HG03571 (cell line): ENCODE measurements around the gene PPCDC.
"Not testable (repeated sequence)": the region's sequence is repeated elsewhere in the genome, so short reads cannot be mapped to it uniquely, and the experiment has no call there.

Source experiments
- ATAC-seq: cut with Tn5 transposase; IDR thresholded peaks from one replicate; pipeline ENCODE4 v1.9.1; 2021; ENCODE audit not compliant: unreplicated experiment

The PPCDC gene

GRCh38 chr15:75065851-75066509 is 42.6 kb downstream of the PPCDC start:
- no peak for ATAC-seq

- no peak for ATAC-seq
Observed at GRCh38 chr15:75067123-75067830, 43.9 kb downstream of the PPCDC start.

- no peak for ATAC-seq
Observed at GRCh38 chr15:75068748-75069147, 45.4 kb downstream of the PPCDC start.

- peak; percentile 62 for ATAC-seq
Observed at GRCh38 chr15:75069301-75069925, 46.0 kb downstream of the PPCDC start.

GRCh38 chr15:75070674-75071073 is 47.3 kb downstream of the PPCDC start:
- no peak for ATAC-seq

- no peak for ATAC-seq
Observed at GRCh38 chr15:75073197-75073596, 49.8 kb downstream of the PPCDC start.

- ATAC-seq, result no peak
Observed at GRCh38 chr15:75076277-75076676, 52.9 kb downstream of the PPCDC start.

- ATAC-seq, result not testable (repeated sequence)
Observed at GRCh38 chr15:75077551-75077961, 54.2 kb downstream of the PPCDC start.

- ATAC-seq, result no peak
Observed at GRCh38 chr15:75081150-75081549, 57.8 kb downstream of the PPCDC start.

- ATAC-seq, result no peak
Observed at GRCh38 chr15:75082689-75083088, 59.3 kb downstream of the PPCDC start.

GRCh38 chr15:75085708-75086107 is 62.3 kb downstream of the PPCDC start:
- not testable (repeated sequence) for ATAC-seq

GRCh38 chr15:75089456-75090387 is 66.3 kb downstream of the PPCDC start:
- ATAC-seq, result no peak

- no peak for ATAC-seq
Observed at GRCh38 chr15:75090388-75090734, 67.0 kb downstream of the PPCDC start.

- no peak for ATAC-seq
Observed at GRCh38 chr15:75091814-75092213, 68.4 kb downstream of the PPCDC start.

- ATAC-seq, result peak; percentile 40
Observed at GRCh38 chr15:75094961-75095478, 71.6 kb downstream of the PPCDC start.

- ATAC-seq, result no peak
Observed at GRCh38 chr15:75095594-75095993, 72.2 kb downstream of the PPCDC start.

- ATAC-seq, result no peak
Observed at GRCh38 chr15:75097939-75098338, 74.5 kb downstream of the PPCDC start.

- ATAC-seq, result no peak
Observed at GRCh38 chr15:75098404-75098803, 75.0 kb downstream of the PPCDC start.
